ENCODE results near the gene ZFP28. TPM values are rescaled to one million over a fixed set of nuclear protein-coding genes. Genes with fewer than 3 reads are reported as not detected.

Gene ZFP28
- total RNA-seq, 1 donor, result 7.6 TPM

DNA sequence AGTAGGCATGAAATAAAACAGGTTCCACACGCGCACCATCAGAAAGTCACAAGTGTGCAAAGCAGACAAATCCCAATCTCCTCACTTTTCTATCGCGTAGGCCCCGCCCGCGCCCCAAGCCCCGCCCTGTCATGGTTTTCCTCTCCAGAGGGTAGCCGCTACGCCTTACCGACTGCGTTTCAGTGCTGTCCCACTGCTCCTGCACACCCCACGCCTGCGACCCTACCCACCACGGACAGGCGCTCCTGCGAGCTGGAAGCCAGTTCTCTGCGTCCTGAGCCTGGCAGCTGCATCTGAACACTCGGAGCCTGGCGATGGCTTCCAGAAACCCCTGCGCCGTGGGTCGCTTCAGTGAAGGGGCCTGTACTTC lies 28.1 kb downstream of the ZFP28 start:
- Histone ChIP-seq H3K36me3 (ENCODE audit: insufficient read depth, low read length) (peaks cover 24% of the 10 kb centered on the region), H3K79me2 (ENCODE audit: insufficient read depth, low read length) (peaks cover 11% of the 10 kb centered on the region), H2AFZ (ENCODE audit: low read length) (peak overlapping the region; percentile 100), H3K4me1 (ENCODE audit: insufficient read depth, low read length) (peaks cover 6% of the 10 kb centered on the region), H3K27me3 (ENCODE audit: insufficient read depth, low read length) (no peaks in the 10 kb centered on the region), H4K20me1 (ENCODE audit: insufficient read depth, low read length) (no peaks in the 10 kb centered on the region), H3K9me3 (ENCODE audit: low read depth, low read length) (peaks cover 12% of the 10 kb centered on the region), H3K4me3 (ENCODE audit: insufficient read depth, low read length) (peak overlapping the region; percentile 98), H3K4me2 (ENCODE audit: insufficient read depth, low read length) (peak overlapping the region; percentile 90), H3K27ac (ENCODE audit: low read depth, low read length) (peak overlapping the region; percentile 65)
- DNase-seq (ENCODE audit: insufficient read length, low spot score, missing footprints), result peak; percentile 51
- TF ChIP-seq, protein P1, sequence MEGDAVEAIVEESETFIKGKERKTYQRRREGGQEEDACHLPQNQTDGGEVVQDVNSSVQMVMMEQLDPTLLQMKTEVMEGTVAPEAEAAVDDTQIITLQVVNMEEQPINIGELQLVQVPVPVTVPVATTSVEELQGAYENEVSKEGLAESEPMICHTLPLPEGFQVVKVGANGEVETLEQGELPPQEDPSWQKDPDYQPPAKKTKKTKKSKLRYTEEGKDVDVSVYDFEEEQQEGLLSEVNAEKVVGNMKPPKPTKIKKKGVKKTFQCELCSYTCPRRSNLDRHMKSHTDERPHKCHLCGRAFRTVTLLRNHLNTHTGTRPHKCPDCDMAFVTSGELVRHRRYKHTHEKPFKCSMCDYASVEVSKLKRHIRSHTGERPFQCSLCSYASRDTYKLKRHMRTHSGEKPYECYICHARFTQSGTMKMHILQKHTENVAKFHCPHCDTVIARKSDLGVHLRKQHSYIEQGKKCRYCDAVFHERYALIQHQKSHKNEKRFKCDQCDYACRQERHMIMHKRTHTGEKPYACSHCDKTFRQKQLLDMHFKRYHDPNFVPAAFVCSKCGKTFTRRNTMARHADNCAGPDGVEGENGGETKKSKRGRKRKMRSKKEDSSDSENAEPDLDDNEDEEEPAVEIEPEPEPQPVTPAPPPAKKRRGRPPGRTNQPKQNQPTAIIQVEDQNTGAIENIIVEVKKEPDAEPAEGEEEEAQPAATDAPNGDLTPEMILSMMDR (IDR thresholded peaks at IDR 0.05; ENCODE audit: extremely low read depth, low read depth, low read length), result no peak

- H3K79me2 ChIP-seq (ENCODE audit: insufficient read depth, low read length), result peaks cover 11% of the 10 kb centered on the region
- TF ChIP-seq, protein P1 (IDR thresholded peaks at IDR 0.05; ENCODE audit: extremely low read depth, low read depth, low read length), result no peak
- H3K36me3 ChIP-seq (ENCODE audit: insufficient read depth, low read length), result peaks cover 25% of the 10 kb centered on the region
- H3K27ac ChIP-seq (ENCODE audit: low read depth, low read length), result peak within 1 kb of the TSS; percentile 65
- H3K4me1 ChIP-seq (ENCODE audit: insufficient read depth, low read length), result peaks cover 6% of the 10 kb centered on the region
- H3K4me2 ChIP-seq (ENCODE audit: insufficient read depth, low read length), result peak within 1 kb of the TSS; percentile 90
- H2AFZ ChIP-seq (ENCODE audit: low read length), result peak within 1 kb of the TSS; percentile 100
- DNase-seq (ENCODE audit: insufficient read length, low spot score, missing footprints), result peak; percentile 98
- H3K9me3 ChIP-seq (ENCODE audit: low read depth, low read length), result peaks cover 12% of the 10 kb centered on the region
- H3K4me3 ChIP-seq (ENCODE audit: insufficient read depth, low read length), result peak within 1 kb of the TSS; percentile 98
- H4K20me1 ChIP-seq (ENCODE audit: insufficient read depth, low read length), result no peaks in the 10 kb centered on the region
- H3K27me3 ChIP-seq (ENCODE audit: insufficient read depth, low read length), result no peaks in the 10 kb centered on the region
Observed at GRCh38 chr19:56567274-56568120, 28.7 kb downstream of the ZFP28 start, which contains the start of gene ZNF470. Gene ZNF470 (plus strand): TSS chr19:56567468. CDS start chr19:56570312, 2,844 bp downstream.

GRCh38 chr19:56572589-56572988 lies 33.8 kb downstream of the ZFP28 start:
- H3K9me3 ChIP-seq (ENCODE audit: low read depth, low read length), result peaks cover 38% of the 10 kb centered on the region
- TF ChIP-seq, protein P1 (IDR thresholded peaks at IDR 0.05; ENCODE audit: extremely low read depth, low read depth, low read length), result no peak

GRCh38 chr19:56573914-56574313 lies 35.2 kb downstream of the ZFP28 start:
- Histone ChIP-seq H3K79me2 (ENCODE audit: insufficient read depth, low read length) (peaks cover 2% of the 10 kb centered on the region), H3K4me2 (ENCODE audit: insufficient read depth, low read length) (no peak overlapping the region), H3K4me3 (ENCODE audit: insufficient read depth, low read length) (no peak overlapping the region), H3K27me3 (ENCODE audit: insufficient read depth, low read length) (no peaks in the 10 kb centered on the region), H3K27ac (ENCODE audit: low read depth, low read length) (no peak overlapping the region), H3K36me3 (ENCODE audit: insufficient read depth, low read length) (peaks cover 57% of the 10 kb centered on the region), H2AFZ (ENCODE audit: low read length) (no peak overlapping the region), H3K9me3 (ENCODE audit: low read depth, low read length) (peaks cover 51% of the 10 kb centered on the region), H3K4me1 (ENCODE audit: insufficient read depth, low read length) (no peaks in the 10 kb centered on the region), H4K20me1 (ENCODE audit: insufficient read depth, low read length) (no peaks in the 10 kb centered on the region)
- TF ChIP-seq, protein P1 (IDR thresholded peaks at IDR 0.05; ENCODE audit: extremely low read depth, low read depth, low read length), result no peak
- DNase-seq (ENCODE audit: insufficient read length, low spot score, missing footprints), result no peak

More at GRCh38 chr19:56572589-56572988, 33.8 kb downstream of the ZFP28 start:
- H3K79me2 ChIP-seq (ENCODE audit: insufficient read depth, low read length), result peaks cover 11% of the 10 kb centered on the region
- DNase-seq (ENCODE audit: insufficient read length, low spot score, missing footprints), result no peak
- peaks cover 58% of the 10 kb centered on the region for H3K36me3 ChIP-seq (ENCODE audit: insufficient read depth, low read length)
- no peak overlapping the region for H2AFZ ChIP-seq (ENCODE audit: low read length)
- no peaks in the 10 kb centered on the region for H3K27me3 ChIP-seq (ENCODE audit: insufficient read depth, low read length)
- peaks cover 6% of the 10 kb centered on the region for H3K4me1 ChIP-seq (ENCODE audit: insufficient read depth, low read length)
- no peak overlapping the region for H3K27ac ChIP-seq (ENCODE audit: low read depth, low read length)
- H3K4me2 ChIP-seq (ENCODE audit: insufficient read depth, low read length), result no peak overlapping the region
- no peaks in the 10 kb centered on the region for H4K20me1 ChIP-seq (ENCODE audit: insufficient read depth, low read length)
- no peak overlapping the region for H3K4me3 ChIP-seq (ENCODE audit: insufficient read depth, low read length)

Measured in osteoblast (primary cell).